Liver (tissue), 9 donors: Measurements from ENCODE around the gene RNF212. TPM values are rescaled to one million over a fixed set of nuclear protein-coding genes. Genes with fewer than 3 reads are reported as not detected.

Experiments
- DNase-seq: peaks from one replicate; pipeline ENCODE4 v3.0.0-alpha.2; 2017; ENCODE audit warnings: low spot score
- H3K27ac ChIP-seq, 2 donors: one replicate each; pipeline ENCODE4 v1.7.0; 2013; ENCODE audit warnings: inconsistent platforms in 2 of 2, low read length in 2 of 2, control low read depth in 1 of 2, low read depth in 1 of 2, mild to moderate bottlenecking in 1 of 2
- H3K27me3 ChIP-seq, 4 donors: one replicate each; pipeline versions ENCODE4 v1.6.1 to v1.7.0; 2013; ENCODE audit warnings: low read length in 3 of 4, inconsistent platforms in 1 of 4, mild to moderate bottlenecking in 1 of 4, moderate library complexity in 1 of 4; ENCODE audit not compliant: control insufficient read depth in 4 of 4, insufficient read depth in 4 of 4
- H3K36me3 ChIP-seq, 4 donors: one replicate each; pipeline versions ENCODE4 v1.6.1 to v1.7.0; 2013; ENCODE audit warnings: low read length in 3 of 4, mild to moderate bottlenecking in 3 of 4, low read depth in 1 of 4, moderate library complexity in 1 of 4; ENCODE audit not compliant: control insufficient read depth in 4 of 4, insufficient read depth in 3 of 4
- H3K4me1 ChIP-seq, 4 donors: one replicate each; pipeline versions ENCODE4 v1.6.1 to v1.7.0; 2013; ENCODE audit warnings: low read length in 3 of 4, mild to moderate bottlenecking in 3 of 4, moderate library complexity in 1 of 4; ENCODE audit not compliant: control insufficient read depth in 4 of 4, insufficient read depth in 4 of 4
- H3K4me3 ChIP-seq, 3 donors: one replicate each; pipeline versions ENCODE4 v1.6.1 to v1.7.0; 2013; ENCODE audit warnings: low read length in 3 of 3, control low read depth in 1 of 3, low read depth in 1 of 3, mild to moderate bottlenecking in 1 of 3
- H3K9ac ChIP-seq, 2 donors: one replicate each; pipeline ENCODE4 v1.7.0; 2013; ENCODE audit warnings: low read length in 2 of 2, mild to moderate bottlenecking in 2 of 2, moderate library complexity in 2 of 2, control low read depth in 1 of 2, low read depth in 1 of 2
- H3K9me3 ChIP-seq, 4 donors: one replicate each; pipeline versions ENCODE4 v1.6.1 to v1.7.0; 2013; ENCODE audit warnings: low read length in 3 of 4; ENCODE audit not compliant: control insufficient read depth in 4 of 4
- EGR1 ChIP-seq, 2 donors: IDR thresholded peaks; 2 replicates each; pipeline ENCODE4 v1.6.1; 2016 to 2018; ENCODE audit warnings: antibody characterized with exemption in 2 of 2, low read depth in 2 of 2
- FOXA1 ChIP-seq: IDR thresholded peaks from 2 replicates; pipeline ENCODE4 v1.6.1; 2016; ENCODE audit warnings: antibody characterized with exemption
- FOXA2 ChIP-seq: IDR thresholded peaks from 2 replicates; pipeline ENCODE4 v1.6.1; 2016; ENCODE audit warnings: antibody characterized with exemption
- GABPA ChIP-seq, 2 donors: IDR thresholded peaks in 1 of 2; conservative IDR thresholded peaks in 1 of 2; 2 replicates each; pipeline ENCODE4 v1.6.1; 2016; ENCODE audit warnings: antibody characterized with exemption in 2 of 2, mild to moderate bottlenecking in 1 of 2, moderate library complexity in 1 of 2
- HNF4A ChIP-seq, 2 donors: conservative IDR thresholded peaks; 2 replicates each; pipeline ENCODE4 v1.6.1; 2016; ENCODE audit warnings: antibody characterized with exemption in 2 of 2, mild to moderate bottlenecking in 2 of 2
- HNF4G ChIP-seq: IDR thresholded peaks from 2 replicates; pipeline ENCODE4 v1.6.1; 2016; ENCODE audit warnings: antibody characterized with exemption
- NR2F2 ChIP-seq: IDR thresholded peaks from 2 replicates; pipeline ENCODE4 v1.6.1; 2016; ENCODE audit warnings: antibody characterized with exemption
- RAD21 ChIP-seq, 2 donors: IDR thresholded peaks; 2 replicates each; pipeline ENCODE4 v1.6.1; 2016; ENCODE audit warnings: antibody characterized with exemption in 2 of 2, mild to moderate bottlenecking in 2 of 2
- RXRA ChIP-seq, 2 donors: IDR thresholded peaks; 2 replicates each; pipeline ENCODE4 v1.6.1; 2017 to 2018; ENCODE audit warnings: antibody characterized with exemption in 2 of 2, mild to moderate bottlenecking in 1 of 2
- SP1 ChIP-seq: IDR thresholded peaks from 2 replicates; pipeline ENCODE4 v1.6.1; 2018; ENCODE audit warnings: antibody characterized with exemption, mild to moderate bottlenecking
- TAF1 ChIP-seq: conservative IDR thresholded peaks from 2 replicates; pipeline ENCODE4 v1.6.1; 2016; ENCODE audit warnings: antibody characterized with exemption, mild to moderate bottlenecking
- YY1 ChIP-seq: IDR thresholded peaks from 2 replicates; pipeline ENCODE4 v1.6.1; 2016; ENCODE audit warnings: antibody characterized with exemption, mild to moderate bottlenecking
- WGBS: extraction: QIAGEN DNeasy Blood & Tissue Kit; methylation state at CpG from one replicate; pipeline ENCODE4 v1.1.7; 2013; 5-methylcytosine and 5-hydroxymethylcytosine counted together
- polyA plus RNA-seq, 2 donors: library from polyadenylated mRNA; stranded (reverse) in 1 of 2; unstranded in 1 of 2; fragments of 200-250 nt in 1 of 2; fragments of >200 nt in 1 of 2; fragmentation: Nextera tagmentation in 1 of 2; extraction: Ambion mirVana in 1 of 2; gene quantifications; one replicate each; pipeline versions ENCODE4 v1.2.1 to v1.2.3, GENCODE V29; 2013 to 2015
- total RNA-seq, 2 donors: library from RNA; depleted of rRNA; stranded (reverse); fragments of >200 nt; gene quantifications; one replicate each; pipeline ENCODE4 v1.2.3, GENCODE V29; 2014
- TF ChIP-seq, protein P1 (sequence below): IDR thresholded peaks from 2 replicates; pipeline ENCODE4 v1.6.1; 2016; ENCODE audit warnings: antibody characterized with exemption
- TF ChIP-seq, protein P2 (sequence below): IDR thresholded peaks from 2 replicates; pipeline ENCODE4 v1.6.1; 2016; ENCODE audit warnings: antibody characterized with exemption
- TF ChIP-seq, protein P3 (sequence below): fragments of 150-350 bp; IDR thresholded peaks from 2 replicates; pipeline ENCODE4 v1.5.1; 2017; ENCODE audit warnings: improper control_type of control experiment, low read depth, low read length; ENCODE audit not compliant: missing input control
- TF ChIP-seq, protein P4 (sequence below): IDR thresholded peaks from 2 replicates; pipeline ENCODE4 v1.6.1; 2016; ENCODE audit warnings: antibody characterized with exemption
- TF ChIP-seq, protein P5 (sequence below): IDR thresholded peaks from 2 replicates; pipeline ENCODE4 v1.6.1; 2016; ENCODE audit warnings: antibody characterized with exemption, mild to moderate bottlenecking
- donor health status: healthy.
- donor health status: healthy.
- donor health status: healthy.
- donor health status: healthy.
- donor health status: healthy.

RNF212 gene
- total and polyA plus RNA-seq, 4 donors = 0.32 to 0.47 (median 0.38) TPM; not detected in 1

DNA sequence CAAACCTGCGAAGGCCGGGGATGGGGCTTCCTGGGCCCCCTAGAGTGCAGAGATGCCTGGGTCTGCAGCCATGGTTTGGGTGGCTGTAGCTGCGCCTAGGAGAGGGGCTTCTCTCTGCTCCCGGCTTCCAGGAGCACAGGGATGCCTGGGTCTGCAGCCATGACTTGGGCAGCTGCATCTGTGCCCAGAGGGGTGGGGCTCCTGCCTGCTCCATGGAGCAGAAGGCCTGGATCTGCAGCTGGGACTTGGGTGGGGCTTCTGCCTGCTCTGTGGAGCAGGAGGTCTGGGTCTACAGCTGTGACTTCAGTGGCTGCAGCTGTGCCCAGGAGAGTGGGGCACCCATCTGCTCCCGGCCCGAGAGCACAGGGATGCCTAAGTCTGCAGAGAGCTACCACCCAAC, 38.2 kb upstream of the RNF212 start:
- WGBS = 96% methylated on average over 6 of the region's 6 CpGs

DNA sequence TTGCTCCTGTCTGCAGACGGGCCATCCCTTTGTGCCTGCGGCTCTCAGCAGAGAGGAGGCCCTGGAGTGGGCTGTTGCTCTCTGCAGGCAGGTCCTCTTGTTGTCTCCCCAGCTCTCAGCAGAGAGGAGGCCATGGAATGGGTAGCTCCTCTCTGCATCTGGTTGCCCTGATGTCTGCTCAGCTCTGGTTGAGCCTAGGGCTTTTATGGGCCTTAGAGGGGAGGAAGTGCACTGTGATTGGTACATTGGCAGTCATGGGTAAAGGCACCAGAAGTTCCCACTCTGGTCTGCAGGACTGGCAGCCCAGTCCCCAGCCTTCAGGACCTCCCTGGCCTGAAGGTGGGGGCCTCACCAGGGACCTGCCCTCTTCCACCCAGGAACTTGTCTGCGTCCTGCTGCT, 37.5 kb upstream of the RNF212 start:
- H3K9me3 ChIP-seq = no peaks in the 10 kb centered on the region
- no peaks in the 10 kb centered on the region for H3K27me3 ChIP-seq
- no peak for DNase-seq
- no peak for TF ChIP-seq FOXA2
- no peak for TF ChIP-seq FOXA1
- TF ChIP-seq, protein P1, sequence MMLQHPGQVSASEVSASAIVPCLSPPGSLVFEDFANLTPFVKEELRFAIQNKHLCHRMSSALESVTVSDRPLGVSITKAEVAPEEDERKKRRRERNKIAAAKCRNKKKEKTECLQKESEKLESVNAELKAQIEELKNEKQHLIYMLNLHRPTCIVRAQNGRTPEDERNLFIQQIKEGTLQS = no peak
- no peak for TF ChIP-seq HNF4A (conservative IDR thresholded peaks at IDR 0.05)
- TF ChIP-seq, protein P2, sequence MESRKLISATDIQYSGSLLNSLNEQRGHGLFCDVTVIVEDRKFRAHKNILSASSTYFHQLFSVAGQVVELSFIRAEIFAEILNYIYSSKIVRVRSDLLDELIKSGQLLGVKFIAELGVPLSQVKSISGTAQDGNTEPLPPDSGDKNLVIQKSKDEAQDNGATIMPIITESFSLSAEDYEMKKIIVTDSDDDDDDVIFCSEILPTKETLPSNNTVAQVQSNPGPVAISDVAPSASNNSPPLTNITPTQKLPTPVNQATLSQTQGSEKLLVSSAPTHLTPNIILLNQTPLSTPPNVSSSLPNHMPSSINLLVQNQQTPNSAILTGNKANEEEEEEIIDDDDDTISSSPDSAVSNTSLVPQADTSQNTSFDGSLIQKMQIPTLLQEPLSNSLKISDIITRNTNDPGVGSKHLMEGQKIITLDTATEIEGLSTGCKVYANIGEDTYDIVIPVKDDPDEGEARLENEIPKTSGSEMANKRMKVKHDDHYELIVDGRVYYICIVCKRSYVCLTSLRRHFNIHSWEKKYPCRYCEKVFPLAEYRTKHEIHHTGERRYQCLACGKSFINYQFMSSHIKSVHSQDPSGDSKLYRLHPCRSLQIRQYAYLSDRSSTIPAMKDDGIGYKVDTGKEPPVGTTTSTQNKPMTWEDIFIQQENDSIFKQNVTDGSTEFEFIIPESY = no peak
- no peaks in the 10 kb centered on the region for H3K36me3 ChIP-seq
- peaks cover 0 to 2% (median 0%) of the 10 kb centered on the region in 4 donors for H3K4me1 ChIP-seq
- WGBS = 83% methylated on average over 3 of the region's 3 CpGs
- H3K4me3 ChIP-seq = no peak overlapping the region
- no peak overlapping the region for H3K27ac ChIP-seq
- H3K9ac ChIP-seq = no peak overlapping the region

More for the DNA sequence above, 38.2 kb upstream of the RNF212 start:
- H3K27me3 ChIP-seq = no peaks in the 10 kb centered on the region
- H3K4me3 ChIP-seq = no peak overlapping the region
- no peak for DNase-seq
- no peak overlapping the region for H3K9ac ChIP-seq
- no peaks in the 10 kb centered on the region for H3K9me3 ChIP-seq
- TF ChIP-seq SP1 (no peak), RAD21 (IDR thresholded peaks at IDR 0.05) (no peak), RXRA (IDR thresholded peaks at IDR 0.05) (no peak), YY1 (no peak), NR2F2 (no peak), GABPA (IDR thresholded peaks at IDR 0.05 in 1 of 2, conservative IDR thresholded peaks at IDR 0.05 in 1 of 2) (no peak), HNF4G (no peak)
- TF ChIP-seq, protein P3, sequence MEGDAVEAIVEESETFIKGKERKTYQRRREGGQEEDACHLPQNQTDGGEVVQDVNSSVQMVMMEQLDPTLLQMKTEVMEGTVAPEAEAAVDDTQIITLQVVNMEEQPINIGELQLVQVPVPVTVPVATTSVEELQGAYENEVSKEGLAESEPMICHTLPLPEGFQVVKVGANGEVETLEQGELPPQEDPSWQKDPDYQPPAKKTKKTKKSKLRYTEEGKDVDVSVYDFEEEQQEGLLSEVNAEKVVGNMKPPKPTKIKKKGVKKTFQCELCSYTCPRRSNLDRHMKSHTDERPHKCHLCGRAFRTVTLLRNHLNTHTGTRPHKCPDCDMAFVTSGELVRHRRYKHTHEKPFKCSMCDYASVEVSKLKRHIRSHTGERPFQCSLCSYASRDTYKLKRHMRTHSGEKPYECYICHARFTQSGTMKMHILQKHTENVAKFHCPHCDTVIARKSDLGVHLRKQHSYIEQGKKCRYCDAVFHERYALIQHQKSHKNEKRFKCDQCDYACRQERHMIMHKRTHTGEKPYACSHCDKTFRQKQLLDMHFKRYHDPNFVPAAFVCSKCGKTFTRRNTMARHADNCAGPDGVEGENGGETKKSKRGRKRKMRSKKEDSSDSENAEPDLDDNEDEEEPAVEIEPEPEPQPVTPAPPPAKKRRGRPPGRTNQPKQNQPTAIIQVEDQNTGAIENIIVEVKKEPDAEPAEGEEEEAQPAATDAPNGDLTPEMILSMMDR = no peak
- TF ChIP-seq, protein P1 = no peak
- TF ChIP-seq, protein P4, sequence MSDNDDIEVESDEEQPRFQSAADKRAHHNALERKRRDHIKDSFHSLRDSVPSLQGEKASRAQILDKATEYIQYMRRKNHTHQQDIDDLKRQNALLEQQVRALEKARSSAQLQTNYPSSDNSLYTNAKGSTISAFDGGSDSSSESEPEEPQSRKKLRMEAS = no peak
- H3K36me3 ChIP-seq = no peaks in the 10 kb centered on the region
- H3K4me1 ChIP-seq = peaks cover 0 to 2% (median 0%) of the 10 kb centered on the region in 4 donors
- H3K27ac ChIP-seq = no peak overlapping the region

DNA sequence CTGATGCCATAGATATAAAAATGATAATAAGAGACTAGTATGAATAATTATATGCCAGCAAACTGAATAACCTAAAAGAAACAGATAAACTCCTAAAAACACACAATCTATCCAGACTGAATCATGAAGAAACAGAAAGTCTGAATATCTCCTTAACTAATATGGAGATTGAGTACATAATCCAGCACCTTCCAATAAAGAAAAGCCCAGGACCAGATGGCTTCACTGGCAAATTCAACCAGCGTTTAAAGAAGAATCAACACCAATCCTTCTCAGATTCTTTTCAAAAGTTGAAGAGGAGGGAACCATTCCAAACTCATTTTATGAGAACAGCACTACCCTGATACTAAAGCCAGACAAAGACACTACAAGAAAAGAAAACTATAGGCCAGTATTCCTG, 26.5 kb upstream of the RNF212 start:
- Histone ChIP-seq H3K4me1 (peaks cover 0 to 10% (median 0%) of the 10 kb centered on the region in 4 donors), H3K9ac (no peak overlapping the region), H3K36me3 (no peaks in the 10 kb centered on the region), H3K9me3 (no peaks in the 10 kb centered on the region), H3K27me3 (no peaks in the 10 kb centered on the region), H3K4me3 (no peak overlapping the region), H3K27ac (no peak overlapping the region)
- 90% methylated on average over 1 of the region's 1 CpG for WGBS
- DNase-seq = no peak
- TF ChIP-seq, protein P4 = no peak
- TF ChIP-seq, protein P5, sequence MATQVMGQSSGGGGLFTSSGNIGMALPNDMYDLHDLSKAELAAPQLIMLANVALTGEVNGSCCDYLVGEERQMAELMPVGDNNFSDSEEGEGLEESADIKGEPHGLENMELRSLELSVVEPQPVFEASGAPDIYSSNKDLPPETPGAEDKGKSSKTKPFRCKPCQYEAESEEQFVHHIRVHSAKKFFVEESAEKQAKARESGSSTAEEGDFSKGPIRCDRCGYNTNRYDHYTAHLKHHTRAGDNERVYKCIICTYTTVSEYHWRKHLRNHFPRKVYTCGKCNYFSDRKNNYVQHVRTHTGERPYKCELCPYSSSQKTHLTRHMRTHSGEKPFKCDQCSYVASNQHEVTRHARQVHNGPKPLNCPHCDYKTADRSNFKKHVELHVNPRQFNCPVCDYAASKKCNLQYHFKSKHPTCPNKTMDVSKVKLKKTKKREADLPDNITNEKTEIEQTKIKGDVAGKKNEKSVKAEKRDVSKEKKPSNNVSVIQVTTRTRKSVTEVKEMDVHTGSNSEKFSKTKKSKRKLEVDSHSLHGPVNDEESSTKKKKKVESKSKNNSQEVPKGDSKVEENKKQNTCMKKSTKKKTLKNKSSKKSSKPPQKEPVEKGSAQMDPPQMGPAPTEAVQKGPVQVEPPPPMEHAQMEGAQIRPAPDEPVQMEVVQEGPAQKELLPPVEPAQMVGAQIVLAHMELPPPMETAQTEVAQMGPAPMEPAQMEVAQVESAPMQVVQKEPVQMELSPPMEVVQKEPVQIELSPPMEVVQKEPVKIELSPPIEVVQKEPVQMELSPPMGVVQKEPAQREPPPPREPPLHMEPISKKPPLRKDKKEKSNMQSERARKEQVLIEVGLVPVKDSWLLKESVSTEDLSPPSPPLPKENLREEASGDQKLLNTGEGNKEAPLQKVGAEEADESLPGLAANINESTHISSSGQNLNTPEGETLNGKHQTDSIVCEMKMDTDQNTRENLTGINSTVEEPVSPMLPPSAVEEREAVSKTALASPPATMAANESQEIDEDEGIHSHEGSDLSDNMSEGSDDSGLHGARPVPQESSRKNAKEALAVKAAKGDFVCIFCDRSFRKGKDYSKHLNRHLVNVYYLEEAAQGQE = no peak
- no peak for TF ChIP-seq EGR1 (IDR thresholded peaks at IDR 0.05; ENCODE audit: low read depth in 2 of 2)
- TF ChIP-seq RXRA (IDR thresholded peaks at IDR 0.05) = no peak
- no peak for TF ChIP-seq SP1
- no peak for TF ChIP-seq TAF1
- TF ChIP-seq YY1 = no peak
- TF ChIP-seq, protein P1 = no peak
- no peak for TF ChIP-seq FOXA1
